ENCODE results near the gene YPEL3.

- TF ChIP-seq CTCF (IDR thresholded peaks at IDR 0.05) (peak in 2 of 5 experiments; percentile 6 to 17), POLR2A (IDR thresholded peaks at IDR 0.05) (peak; percentile 95), POLR2AphosphoS5 (IDR thresholded peaks at IDR 0.05) (peak; percentile 87 to 98 (median 96))
Measured at GRCh38 chr16:30075503-30076275, 20.3 kb downstream of the YPEL3 start, which contains the start of gene PPP4C.

All from transverse colon (tissue), 4 donors.